Stromal cell of bone marrow (primary cell): ENCODE data around the gene TMEM30A.
A peak's percentile ranks its signal among the peaks of the same experiment; 100 is the strongest.

Source experiments
- DNase-seq: peaks from one replicate; pipeline ENCODE4 v3.0.0-alpha.2; 2012; ENCODE audit warnings: low read depth

The TMEM30A gene

GRCh38 chr6:75291744-75292143 lies 7.2 kb upstream of the TMEM30A start:
- no peak for DNase-seq

GRCh38 chr6:75291331-75291730 lies 6.7 kb upstream of the TMEM30A start:
- DNase-seq, result no peak

- DNase-seq, result no peak
Observed at GRCh38 chr6:75290136-75290945, 5.7 kb upstream of the TMEM30A start.

- no peak for DNase-seq
Observed at GRCh38 chr6:75288023-75288422, 3.4 kb upstream of the TMEM30A start.

GRCh38 chr6:75287424-75287823 lies 2.8 kb upstream of the TMEM30A start:
- no peak for DNase-seq

- DNase-seq, result no peak
Observed at GRCh38 chr6:75286955-75287354, 2.4 kb upstream of the TMEM30A start.

- no peak for DNase-seq
Observed at GRCh38 chr6:75285283-75285639, 669 bp upstream of the TMEM30A start.

GRCh38 chr6:75283907-75284631 lies 523 bp downstream of the TMEM30A start:
- no peak for DNase-seq

- no peak for DNase-seq
Observed at GRCh38 chr6:75282706-75283105, 1.9 kb downstream of the TMEM30A start.

GRCh38 chr6:75281653-75282052 lies 2.9 kb downstream of the TMEM30A start:
- DNase-seq, result no peak

GRCh38 chr6:75280131-75280855 lies 4.3 kb downstream of the TMEM30A start:
- no peak for DNase-seq

GRCh38 chr6:75279418-75279817 lies 5.2 kb downstream of the TMEM30A start:
- DNase-seq, result no peak

GRCh38 chr6:75278474-75279077 lies 6.0 kb downstream of the TMEM30A start:
- no peak for DNase-seq

GRCh38 chr6:75275067-75275466 lies 9.5 kb downstream of the TMEM30A start:
- DNase-seq, result peak; percentile 63

- no peak for DNase-seq
Observed at GRCh38 chr6:75273009-75273408, 11.6 kb downstream of the TMEM30A start.

GRCh38 chr6:75272145-75272840 lies 12.3 kb downstream of the TMEM30A start:
- no peak for DNase-seq

GRCh38 chr6:75268988-75269354 lies 15.6 kb downstream of the TMEM30A start:
- no peak for DNase-seq

- no peak for DNase-seq
Observed at GRCh38 chr6:75268121-75268987, 16.2 kb downstream of the TMEM30A start.

GRCh38 chr6:75267461-75267860 lies 17.1 kb downstream of the TMEM30A start:
- no peak for DNase-seq

- DNase-seq, result peak; percentile 28
Observed at GRCh38 chr6:75266716-75267291, 17.8 kb downstream of the TMEM30A start.

- DNase-seq, result no peak
Observed at GRCh38 chr6:75263401-75263750, 21.2 kb downstream of the TMEM30A start.
